IMR-90 (cell line): Measurements from ENCODE around the gene PSMB2. TPM values are rescaled to one million over a fixed set of nuclear protein-coding genes. Genes with fewer than 3 reads are reported as not detected.

Experiments used
- ATAC-seq: fragments of 200-7000 bp; cut with Tn5 transposase; 2 replicates; pipeline ENCODE4 v1.9.1; 2020; ENCODE audit warnings: low read depth, mild to moderate bottlenecking, moderate library complexity
- BruUV-seq: library from RNA; stranded (reverse); fragments of 400-500 nt; replicated peaks from 2 replicates; lab custom pipeline; 2021; lab: Mats Ljungman, UMichigan
- CTCF ChIA-PET: fragments of 300-600 bp; formaldehyde crosslinking; extraction: SDS; loops from one replicate; lab custom pipeline; 2021; ENCODE audit warnings: antibody characterized with exemption; lab: Yijun Ruan, JAX
- POLR2A ChIA-PET: fragments of 300-600 bp; sonication (Branson Sonifier 250); formaldehyde crosslinking; loops from one replicate; lab custom pipeline; 2022; ENCODE audit warnings: antibody characterized with exemption; ENCODE audit not compliant: unreplicated experiment; lab: Charles Lee
- DNase-seq: peaks from one replicate; pipeline ENCODE4 v3.0.0; 2013
- H2AFZ ChIP-seq: replicated peaks from 2 replicates; pipeline ENCODE3; 2013; ENCODE audit warnings: low read length, mild to moderate bottlenecking; ENCODE audit not compliant: poor library complexity
- H2AK5ac ChIP-seq: 2 replicates; pipeline ENCODE4 v1.6.1; 2013; ENCODE audit warnings: low read depth, low read length, inconsistent platforms
- H2AK9ac ChIP-seq: replicated peaks from 2 replicates; pipeline ENCODE3; 2013; ENCODE audit warnings: mild to moderate bottlenecking, low read depth, low read length, moderate library complexity; ENCODE audit not compliant: poor library complexity
- H2BK120ac ChIP-seq: 2 replicates; pipeline ENCODE4 v1.6.1; 2013; ENCODE audit warnings: low read depth, low read length, inconsistent platforms
- H2BK15ac ChIP-seq: 3 replicates; pipeline ENCODE4 v1.6.1; 2013; ENCODE audit warnings: low read depth, low read length, inconsistent platforms
- H2BK20ac ChIP-seq: 2 replicates; pipeline ENCODE4 v1.6.1; 2013; ENCODE audit warnings: low read depth, mild to moderate bottlenecking, inconsistent platforms, low read length, moderate library complexity
- H2BK5ac ChIP-seq: 2 replicates; pipeline ENCODE4 v1.6.1; 2013; ENCODE audit warnings: mild to moderate bottlenecking, low read depth, low read length, inconsistent platforms; ENCODE audit not compliant: poor library complexity, severe bottlenecking
- H3K14ac ChIP-seq: replicated peaks from 2 replicates; pipeline ENCODE4 v1.6.1; 2013; ENCODE audit warnings: low read depth, low read length, inconsistent platforms
- H3K18ac ChIP-seq: 2 replicates; pipeline ENCODE4 v1.6.1; 2013; ENCODE audit warnings: low read depth, low read length, control low read depth
- H3K23ac ChIP-seq: 2 replicates; pipeline ENCODE4 v1.6.1; 2013; ENCODE audit warnings: low read depth, low read length, inconsistent platforms
- H3K27ac ChIP-seq: 2 replicates; pipeline ENCODE4 v1.5.1; 2013; ENCODE audit warnings: mild to moderate bottlenecking, control low read depth, low read length; ENCODE audit not compliant: insufficient read depth
- H3K27me3 ChIP-seq: 2 replicates; pipeline ENCODE4 v1.6.1; 2013; ENCODE audit warnings: low read length; ENCODE audit not compliant: control insufficient read depth, insufficient read depth
- H3K36me3 ChIP-seq: 2 replicates; pipeline ENCODE4 v1.6.1; 2013; ENCODE audit warnings: low read length, mixed read lengths; ENCODE audit not compliant: control insufficient read depth, insufficient read depth
- H3K4ac ChIP-seq: 2 replicates; pipeline ENCODE4 v1.6.1; 2013; ENCODE audit warnings: low read depth, low read length, inconsistent platforms
- H3K4me1 ChIP-seq: 2 replicates; pipeline ENCODE4 v1.6.1; 2013; ENCODE audit warnings: low read length, mixed read lengths; ENCODE audit not compliant: control insufficient read depth, insufficient read depth
- H3K4me2 ChIP-seq: 2 replicates; pipeline ENCODE4 v1.6.1; 2013; ENCODE audit warnings: low read depth, mild to moderate bottlenecking, control low read depth, low read length, moderate library complexity
- H3K4me3 ChIP-seq: 2 replicates; pipeline ENCODE4 v1.5.1; 2013; ENCODE audit warnings: low read depth, mild to moderate bottlenecking, control low read depth, low read length, moderate library complexity; ENCODE audit not compliant: insufficient read depth
- H3K56ac ChIP-seq: 2 replicates; pipeline ENCODE4 v1.6.1; 2013; ENCODE audit warnings: low read length, inconsistent platforms; ENCODE audit not compliant: insufficient read depth; ENCODE audit errors: extremely low read depth
- H3K79me1 ChIP-seq, 2 experiments: 2 replicates each; pipeline ENCODE4 v1.6.1; 2013; ENCODE audit warnings: low read length in 2 of 2, inconsistent platforms in 1 of 2, low read depth in 1 of 2
- H3K9ac ChIP-seq: 2 replicates; pipeline ENCODE4 v1.6.1; 2013; ENCODE audit warnings: low read depth, low read length, control low read depth
- H3K9me1 ChIP-seq: 2 replicates; pipeline ENCODE4 v1.6.1; 2013; ENCODE audit warnings: low read length, inconsistent platforms; ENCODE audit not compliant: insufficient read depth
- H3K9me3 ChIP-seq: 2 replicates; pipeline ENCODE4 v1.6.1; 2013; ENCODE audit warnings: low read length; ENCODE audit not compliant: control insufficient read depth, insufficient read depth
- H4K20me1 ChIP-seq: 2 replicates; pipeline ENCODE4 v1.6.1; 2013; ENCODE audit warnings: low read length, inconsistent platforms; ENCODE audit not compliant: insufficient read depth
- H4K5ac ChIP-seq: 2 replicates; pipeline ENCODE4 v1.6.1; 2013; ENCODE audit warnings: mild to moderate bottlenecking, low read depth, low read length, control low read depth
- H4K8ac ChIP-seq, 2 experiments: 2 replicates each; pipeline ENCODE4 v1.6.1; 2013; ENCODE audit warnings: low read depth in 2 of 2, low read length in 2 of 2, control low read depth in 1 of 2, inconsistent platforms in 1 of 2
- H4K91ac ChIP-seq: 2 replicates; pipeline ENCODE4 v1.6.1; 2013; ENCODE audit warnings: low read depth, low read length, inconsistent platforms; ENCODE audit not compliant: insufficient read depth
- BHLHE40 ChIP-seq: fragments of 150-350 bp; IDR thresholded peaks from 2 replicates; pipeline ENCODE4 v1.6.1; 2016; ENCODE audit warnings: mild to moderate bottlenecking, low read depth, low read length
- CEBPB ChIP-seq: IDR thresholded peaks from 2 replicates; pipeline ENCODE4 v1.6.1; 2012; ENCODE audit warnings: low read depth, low read length, improper control_type of control experiment
- MAFK ChIP-seq: IDR thresholded peaks from 2 replicates; pipeline ENCODE4 v1.6.1; 2012; ENCODE audit warnings: low read depth, low read length, improper control_type of control experiment
- MAZ ChIP-seq: IDR thresholded peaks from 2 replicates; pipeline ENCODE4 v1.6.1; 2012; ENCODE audit warnings: low read depth, mild to moderate bottlenecking, low read length, improper control_type of control experiment, moderate library complexity, borderline replicate concordance
- NFE2L2 ChIP-seq: fragments of 150-350 bp; IDR thresholded peaks from 2 replicates; pipeline ENCODE4 v1.6.1; 2016; ENCODE audit warnings: low read depth, mild to moderate bottlenecking, low read length
- POLR2A ChIP-seq: IDR thresholded peaks from 2 replicates; pipeline ENCODE4 v1.6.1; 2012; ENCODE audit warnings: mild to moderate bottlenecking, low read depth, low read length
- RCOR1 ChIP-seq: IDR thresholded peaks from 2 replicates; pipeline ENCODE4 v1.6.1; 2012; ENCODE audit warnings: mild to moderate bottlenecking, low read length, improper control_type of control experiment; ENCODE audit not compliant: insufficient replicate concordance
- SMC3 ChIP-seq: fragments of 150-350 bp; IDR thresholded peaks from 2 replicates; pipeline ENCODE4 v1.6.1; 2016; ENCODE audit warnings: low read depth, mild to moderate bottlenecking, antibody characterized with exemption, low read length, moderate library complexity
- dilution Hi-C: fragments of 300-500 bp; cut with HindIII; formaldehyde crosslinking; loops from one replicate; pipeline ENCODE4 v1.14.3; 2018; ENCODE audit warnings: low sequenced_read_pairs; ENCODE audit not compliant: unreplicated experiment
- in situ Hi-C: fragments of 300-500 bp; cut with MboI; formaldehyde crosslinking; loops from 3 replicates; pipeline ENCODE4 v1.14.3; 2019; ENCODE audit warnings: low sequenced_read_pairs, inconsistent platforms, mixed read lengths
- intact Hi-C: fragments of 100-400 bp; cut with micrococcal nuclease; formaldehyde crosslinking; loops from 2 replicates; pipeline ENCODE4 v1.10.0; 2022
- polyA plus RNA-seq, 3 experiments: library from polyadenylated mRNA; depleted of rRNA; stranded (reverse); fragments of >200 nt; gene quantifications; 2 replicates each; pipeline ENCODE4 v1.2.3, GENCODE V29; 2012; ENCODE audit warnings: low replicate concordance in 1 of 3
- total RNA-seq: library from RNA; depleted of rRNA; stranded (reverse); fragments of >200 nt; gene quantifications from 2 replicates; pipeline ENCODE4 v1.2.3, GENCODE V29; 2012
- TF ChIP-seq, protein P1 (sequence below): conservative IDR thresholded peaks from 2 replicates; pipeline ENCODE4 v1.5.1; 2012; ENCODE audit warnings: mild to moderate bottlenecking, low read depth, low read length, improper control_type of control experiment
- TF ChIP-seq, protein P2 (sequence below): fragments of 150-350 bp; IDR thresholded peaks from 2 replicates; pipeline ENCODE4 v1.6.1; 2017; ENCODE audit warnings: mild to moderate bottlenecking, antibody characterized with exemption, low read length, low read depth
- TF ChIP-seq, protein P3 (sequence below): fragments of 150-350 bp; IDR thresholded peaks from 2 replicates; pipeline ENCODE4 v1.6.1; 2016; ENCODE audit warnings: low read depth, mild to moderate bottlenecking, low read length, moderate library complexity, borderline replicate concordance

The PSMB2 gene
- total and polyA plus RNA-seq, 2 of the 4 experiments (the other 2 are of a cell fraction) = 23.8 to 86.2 TPM

DNA sequence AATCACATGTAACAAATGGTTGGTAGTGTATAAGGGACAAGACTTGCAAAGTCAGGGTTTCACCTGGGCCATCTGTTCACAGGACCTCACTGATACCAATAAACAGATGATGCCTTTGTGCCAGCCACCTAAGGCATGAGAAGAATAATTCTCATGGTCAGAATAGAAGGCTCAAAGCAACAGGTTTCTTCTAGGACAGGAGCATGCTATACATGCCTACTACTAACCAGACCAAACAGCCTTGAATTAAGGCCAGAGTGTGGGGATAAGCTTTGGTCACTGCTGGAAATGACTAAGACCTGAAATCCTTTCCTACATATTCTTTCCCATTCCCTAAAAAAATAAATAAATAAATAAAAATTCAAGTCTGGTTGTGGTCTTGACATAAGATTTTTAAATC, 17.5 kb downstream of the PSMB2 start:
- H3K9me3 ChIP-seq = no peaks in the 10 kb centered on the region
- no peak overlapping the region for H2BK5ac ChIP-seq
- TF ChIP-seq MAZ (no peak), RCOR1 (no peak), NFE2L2 (no peak), CEBPB (no peak), BHLHE40 (no peak), SMC3 (no peak), POLR2A (no peak), MAFK (no peak)
- TF ChIP-seq, protein P1, sequence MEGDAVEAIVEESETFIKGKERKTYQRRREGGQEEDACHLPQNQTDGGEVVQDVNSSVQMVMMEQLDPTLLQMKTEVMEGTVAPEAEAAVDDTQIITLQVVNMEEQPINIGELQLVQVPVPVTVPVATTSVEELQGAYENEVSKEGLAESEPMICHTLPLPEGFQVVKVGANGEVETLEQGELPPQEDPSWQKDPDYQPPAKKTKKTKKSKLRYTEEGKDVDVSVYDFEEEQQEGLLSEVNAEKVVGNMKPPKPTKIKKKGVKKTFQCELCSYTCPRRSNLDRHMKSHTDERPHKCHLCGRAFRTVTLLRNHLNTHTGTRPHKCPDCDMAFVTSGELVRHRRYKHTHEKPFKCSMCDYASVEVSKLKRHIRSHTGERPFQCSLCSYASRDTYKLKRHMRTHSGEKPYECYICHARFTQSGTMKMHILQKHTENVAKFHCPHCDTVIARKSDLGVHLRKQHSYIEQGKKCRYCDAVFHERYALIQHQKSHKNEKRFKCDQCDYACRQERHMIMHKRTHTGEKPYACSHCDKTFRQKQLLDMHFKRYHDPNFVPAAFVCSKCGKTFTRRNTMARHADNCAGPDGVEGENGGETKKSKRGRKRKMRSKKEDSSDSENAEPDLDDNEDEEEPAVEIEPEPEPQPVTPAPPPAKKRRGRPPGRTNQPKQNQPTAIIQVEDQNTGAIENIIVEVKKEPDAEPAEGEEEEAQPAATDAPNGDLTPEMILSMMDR = no peak
- TF ChIP-seq, protein P2, sequence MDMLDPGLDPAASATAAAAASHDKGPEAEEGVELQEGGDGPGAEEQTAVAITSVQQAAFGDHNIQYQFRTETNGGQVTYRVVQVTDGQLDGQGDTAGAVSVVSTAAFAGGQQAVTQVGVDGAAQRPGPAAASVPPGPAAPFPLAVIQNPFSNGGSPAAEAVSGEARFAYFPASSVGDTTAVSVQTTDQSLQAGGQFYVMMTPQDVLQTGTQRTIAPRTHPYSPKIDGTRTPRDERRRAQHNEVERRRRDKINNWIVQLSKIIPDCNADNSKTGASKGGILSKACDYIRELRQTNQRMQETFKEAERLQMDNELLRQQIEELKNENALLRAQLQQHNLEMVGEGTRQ = no peak
- TF ChIP-seq, protein P3, sequence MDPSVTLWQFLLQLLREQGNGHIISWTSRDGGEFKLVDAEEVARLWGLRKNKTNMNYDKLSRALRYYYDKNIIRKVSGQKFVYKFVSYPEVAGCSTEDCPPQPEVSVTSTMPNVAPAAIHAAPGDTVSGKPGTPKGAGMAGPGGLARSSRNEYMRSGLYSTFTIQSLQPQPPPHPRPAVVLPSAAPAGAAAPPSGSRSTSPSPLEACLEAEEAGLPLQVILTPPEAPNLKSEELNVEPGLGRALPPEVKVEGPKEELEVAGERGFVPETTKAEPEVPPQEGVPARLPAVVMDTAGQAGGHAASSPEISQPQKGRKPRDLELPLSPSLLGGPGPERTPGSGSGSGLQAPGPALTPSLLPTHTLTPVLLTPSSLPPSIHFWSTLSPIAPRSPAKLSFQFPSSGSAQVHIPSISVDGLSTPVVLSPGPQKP = no peak
- H3K4me2 ChIP-seq = no peak overlapping the region
- no peak for ATAC-seq
- peaks cover 9% of the 10 kb centered on the region; the same call in 1 of the 2 replicates for H4K20me1 ChIP-seq
- dilution Hi-C loops = no loop called here
- no peaks in the 10 kb centered on the region for H3K4me1 ChIP-seq
- no peaks in the 10 kb centered on the region for H3K27me3 ChIP-seq
- no peak overlapping the region for H2AK5ac ChIP-seq
- no peak overlapping the region for H4K91ac ChIP-seq
- no TSS peak for BruUV-seq
- intact Hi-C loops = no loop called here
- no peak overlapping the region for H2BK20ac ChIP-seq
- no peak overlapping the region for H2BK120ac ChIP-seq
- no peak overlapping the region for H3K4ac ChIP-seq
- no peak overlapping the region for H3K4me3 ChIP-seq
- H3K36me3 ChIP-seq = peaks cover 25% of the 10 kb centered on the region
- H2AFZ ChIP-seq = no peak overlapping the region
- POLR2A ChIA-PET = no interaction called here
- in situ Hi-C loops = no loop called here
- no peak overlapping the region for H2BK15ac ChIP-seq
- H3K9ac ChIP-seq = no peak overlapping the region
- H3K79me1 ChIP-seq = peaks cover 55 to 57% of the 10 kb centered on the region in 2 experiments
- H3K56ac ChIP-seq = no peak overlapping the region
- H3K23ac ChIP-seq = no peak overlapping the region
- no peak overlapping the region for H3K27ac ChIP-seq
- H3K18ac ChIP-seq = no peak overlapping the region
- H3K14ac ChIP-seq = no peak overlapping the region
- H4K5ac ChIP-seq = no peak overlapping the region
- H2AK9ac ChIP-seq = no peak overlapping the region
- H4K8ac ChIP-seq = no peak overlapping the region
- no peak for DNase-seq
- CTCF ChIA-PET = no interaction called here
- H3K9me1 ChIP-seq = peaks cover 13% of the 10 kb centered on the region
